WTC11 (cell line): Measurements from ENCODE around the gene SLC25A48. TPM values are rescaled to one million over a fixed set of nuclear protein-coding genes. Genes with fewer than 3 reads are reported as not detected.

ENCODE experiments used
- ATAC-seq: fragments of 200-7000 bp; cut with Tn5 transposase; 2 replicates; pipeline ENCODE4 v1.10.0; 2021; ENCODE audit warnings: mild to moderate bottlenecking, moderate library complexity
- CTCF ChIA-PET: fragments of 300-600 bp; sonication (Branson Sonifier 250); formaldehyde crosslinking; loops from one replicate; lab custom pipeline; 2021; ENCODE audit warnings: antibody characterized with exemption; lab: Charles Lee
- POLR2A ChIA-PET: fragments of 350-600 bp; sonication (Branson Sonifier 250); formaldehyde crosslinking; loops from one replicate; lab custom pipeline; 2021; ENCODE audit warnings: antibody characterized with exemption; lab: Charles Lee
- DNase-seq: peaks from one replicate; pipeline ENCODE4 v3.0.0; 2021; ENCODE audit warnings: low spot score
- H3K27ac Mint-ChIP-seq: 2 replicates; pipeline ENCODE4 v1.8.0; 2021; ENCODE audit warnings: mixed read lengths
- H3K27me3 Mint-ChIP-seq: 2 replicates; pipeline ENCODE4 v1.8.0; 2021; ENCODE audit warnings: low read depth, mild to moderate bottlenecking, moderate library complexity, mixed read lengths
- H3K36me3 Mint-ChIP-seq: 2 replicates; pipeline ENCODE4 v1.8.0; 2021; ENCODE audit warnings: mixed read lengths
- H3K4me1 Mint-ChIP-seq: 2 replicates; pipeline ENCODE4 v1.8.0; 2022; ENCODE audit warnings: mixed read lengths
- H3K4me3 Mint-ChIP-seq: 2 replicates; pipeline ENCODE4 v1.8.0; 2021; ENCODE audit warnings: mild to moderate bottlenecking, moderate library complexity, mixed read lengths
- H3K9me3 Mint-ChIP-seq: 2 replicates; pipeline ENCODE4 v1.8.0; 2021; ENCODE audit warnings: mixed read lengths
- CREB1 ChIP-seq: sonication (generic); formaldehyde crosslinking; IDR thresholded peaks from 2 replicates; pipeline ENCODE4 v1.8.0; 2023; ENCODE audit warnings: mild to moderate bottlenecking, missing genetic modification reagents
- CREM ChIP-seq: sonication (generic); formaldehyde crosslinking; IDR thresholded peaks from 2 replicates; pipeline ENCODE4 v1.8.1; 2022; ENCODE audit warnings: mild to moderate bottlenecking, missing genetic modification reagents, moderate library complexity
- E2F4 ChIP-seq: sonication (generic); formaldehyde crosslinking; IDR thresholded peaks from 2 replicates; pipeline ENCODE4 v1.8.1; 2022; ENCODE audit warnings: low read depth, mild to moderate bottlenecking, moderate library complexity, missing genetic modification reagents, borderline replicate concordance
- ELF4 ChIP-seq: sonication (generic); formaldehyde crosslinking; IDR thresholded peaks from 2 replicates; pipeline ENCODE4 v1.8.1; 2022; ENCODE audit warnings: low read depth, mild to moderate bottlenecking, moderate library complexity, missing genetic modification reagents
- EMX1 ChIP-seq: fragments of 250-450 bp; sonication (Bioruptor Pico); IDR thresholded peaks from 2 replicates; pipeline ENCODE4 v1.8.0; 2021; ENCODE audit warnings: mild to moderate bottlenecking
- ESRRA ChIP-seq: sonication (generic); formaldehyde crosslinking; IDR thresholded peaks from 2 replicates; pipeline ENCODE4 v1.8.1; 2022; ENCODE audit warnings: mild to moderate bottlenecking, missing genetic modification reagents, borderline replicate concordance
- FOXP1 ChIP-seq: sonication (generic); formaldehyde crosslinking; IDR thresholded peaks from 2 replicates; pipeline ENCODE4 v1.8.0; 2022; ENCODE audit warnings: missing genetic modification reagents, mild to moderate bottlenecking, moderate library complexity, borderline replicate concordance
- KAT7 ChIP-seq: sonication (generic); formaldehyde crosslinking; IDR thresholded peaks from 2 replicates; pipeline ENCODE4 v1.8.1; 2023; ENCODE audit warnings: missing genetic modification reagents, mild to moderate bottlenecking, borderline replicate concordance
- MYBL2 ChIP-seq: sonication (generic); formaldehyde crosslinking; IDR thresholded peaks from 2 replicates; pipeline ENCODE4 v1.8.1; 2023; ENCODE audit warnings: mild to moderate bottlenecking, moderate library complexity, missing genetic modification reagents
- SMAD4 ChIP-seq: sonication (generic); formaldehyde crosslinking; IDR thresholded peaks from 2 replicates; pipeline ENCODE4 v1.8.0; 2022; ENCODE audit warnings: mild to moderate bottlenecking, missing genetic modification reagents
- SP1 ChIP-seq: sonication (generic); formaldehyde crosslinking; conservative IDR thresholded peaks from 2 replicates; pipeline ENCODE4 v1.8.1; 2022; ENCODE audit warnings: missing genetic modification reagents
- TP53 ChIP-seq: sonication (generic); formaldehyde crosslinking; IDR thresholded peaks from 2 replicates; pipeline ENCODE4 v1.8.1; 2023; ENCODE audit warnings: mild to moderate bottlenecking, missing genetic modification reagents
- ZNF121 ChIP-seq: sonication (generic); formaldehyde crosslinking; IDR thresholded peaks from 2 replicates; pipeline ENCODE4 v1.8.0; 2023; ENCODE audit warnings: missing genetic modification reagents
- ZNF219 ChIP-seq: sonication (generic); formaldehyde crosslinking; IDR thresholded peaks from 2 replicates; pipeline ENCODE4 v1.8.0; 2023; ENCODE audit warnings: missing genetic modification reagents, mild to moderate bottlenecking, borderline replicate concordance
- ZNF232 ChIP-seq: sonication (generic); formaldehyde crosslinking; IDR thresholded peaks from 2 replicates; pipeline ENCODE4 v1.8.0; 2022; ENCODE audit warnings: mild to moderate bottlenecking, missing genetic modification reagents
- ZNF317 ChIP-seq: sonication (generic); formaldehyde crosslinking; IDR thresholded peaks from 2 replicates; pipeline ENCODE4 v1.8.1; 2023; ENCODE audit warnings: low read depth, mild to moderate bottlenecking, moderate library complexity, missing genetic modification reagents, borderline replicate concordance
- ZNF416 ChIP-seq: fragments of 250-450 bp; sonication (Bioruptor Pico); IDR thresholded peaks from 2 replicates; pipeline ENCODE4 v1.9.0; 2021; ENCODE audit warnings: mild to moderate bottlenecking, inconsistent platforms
- total RNA-seq: library from RNA; stranded (reverse); gene quantifications from 3 replicates; pipeline ENCODE4 v1.2.3, GENCODE V29; 2021
- TF ChIP-seq, protein P1 (sequence below): fragments of 200-600 bp; IDR thresholded peaks from 2 replicates; pipeline ENCODE4 v1.8.0; 2022; ENCODE audit warnings: antibody characterized with exemption
- TF ChIP-seq, protein P2 (sequence below): sonication (generic); formaldehyde crosslinking; IDR thresholded peaks from 2 replicates; pipeline ENCODE4 v1.8.1; 2023; ENCODE audit warnings: mild to moderate bottlenecking, missing genetic modification reagents
- TF ChIP-seq, protein P3 (sequence below): sonication (generic); formaldehyde crosslinking; IDR thresholded peaks from 2 replicates; pipeline ENCODE4 v1.8.1; 2023; ENCODE audit warnings: mild to moderate bottlenecking, missing genetic modification reagents
- TF ChIP-seq, protein P4 (sequence below): sonication (generic); formaldehyde crosslinking; IDR thresholded peaks from 2 replicates; pipeline ENCODE4 v1.8.0; 2022; ENCODE audit warnings: mild to moderate bottlenecking, missing genetic modification reagents
- TF ChIP-seq, protein P5 (sequence below): sonication (generic); formaldehyde crosslinking; IDR thresholded peaks from 2 replicates; pipeline ENCODE4 v1.8.1; 2022; ENCODE audit warnings: low read depth, missing genetic modification reagents, borderline replicate concordance

Gene SLC25A48
- total RNA-seq, 1 experiment from 2014 or later = 1.1 TPM

DNA sequence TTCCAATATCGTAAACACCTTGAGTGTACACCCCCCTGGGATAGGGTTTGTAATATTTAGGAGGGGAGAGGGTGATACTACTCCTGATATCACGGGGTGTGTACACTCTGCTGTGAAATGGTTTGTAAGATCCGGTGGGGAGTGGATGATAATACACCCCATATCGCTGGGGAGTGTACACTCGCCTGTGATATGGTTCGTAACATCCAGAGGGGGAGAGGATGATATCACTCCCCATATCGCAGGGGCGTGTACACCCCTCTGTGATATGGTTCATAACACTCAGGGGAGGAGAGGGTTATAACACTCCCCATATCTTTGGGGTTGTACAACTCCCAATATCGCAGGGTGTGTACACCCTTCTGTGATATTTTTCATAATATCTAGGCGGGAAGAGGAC lies 33.8 kb upstream of the SLC25A48 start (continued):
- TF ChIP-seq, protein P1, sequence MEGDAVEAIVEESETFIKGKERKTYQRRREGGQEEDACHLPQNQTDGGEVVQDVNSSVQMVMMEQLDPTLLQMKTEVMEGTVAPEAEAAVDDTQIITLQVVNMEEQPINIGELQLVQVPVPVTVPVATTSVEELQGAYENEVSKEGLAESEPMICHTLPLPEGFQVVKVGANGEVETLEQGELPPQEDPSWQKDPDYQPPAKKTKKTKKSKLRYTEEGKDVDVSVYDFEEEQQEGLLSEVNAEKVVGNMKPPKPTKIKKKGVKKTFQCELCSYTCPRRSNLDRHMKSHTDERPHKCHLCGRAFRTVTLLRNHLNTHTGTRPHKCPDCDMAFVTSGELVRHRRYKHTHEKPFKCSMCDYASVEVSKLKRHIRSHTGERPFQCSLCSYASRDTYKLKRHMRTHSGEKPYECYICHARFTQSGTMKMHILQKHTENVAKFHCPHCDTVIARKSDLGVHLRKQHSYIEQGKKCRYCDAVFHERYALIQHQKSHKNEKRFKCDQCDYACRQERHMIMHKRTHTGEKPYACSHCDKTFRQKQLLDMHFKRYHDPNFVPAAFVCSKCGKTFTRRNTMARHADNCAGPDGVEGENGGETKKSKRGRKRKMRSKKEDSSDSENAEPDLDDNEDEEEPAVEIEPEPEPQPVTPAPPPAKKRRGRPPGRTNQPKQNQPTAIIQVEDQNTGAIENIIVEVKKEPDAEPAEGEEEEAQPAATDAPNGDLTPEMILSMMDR = no peak
- TF ChIP-seq, protein P2, sequence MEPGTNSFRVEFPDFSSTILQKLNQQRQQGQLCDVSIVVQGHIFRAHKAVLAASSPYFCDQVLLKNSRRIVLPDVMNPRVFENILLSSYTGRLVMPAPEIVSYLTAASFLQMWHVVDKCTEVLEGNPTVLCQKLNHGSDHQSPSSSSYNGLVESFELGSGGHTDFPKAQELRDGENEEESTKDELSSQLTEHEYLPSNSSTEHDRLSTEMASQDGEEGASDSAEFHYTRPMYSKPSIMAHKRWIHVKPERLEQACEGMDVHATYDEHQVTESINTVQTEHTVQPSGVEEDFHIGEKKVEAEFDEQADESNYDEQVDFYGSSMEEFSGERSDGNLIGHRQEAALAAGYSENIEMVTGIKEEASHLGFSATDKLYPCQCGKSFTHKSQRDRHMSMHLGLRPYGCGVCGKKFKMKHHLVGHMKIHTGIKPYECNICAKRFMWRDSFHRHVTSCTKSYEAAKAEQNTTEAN = no peak
- TF ChIP-seq MYBL2 (CRISPR knock-in tag) = no peak
- no peak for TF ChIP-seq ESRRA (CRISPR knock-in tag)
- TF ChIP-seq, all 79 proteins: peak for 0

- H3K27ac Mint-ChIP-seq = peak overlapping the region; percentile 60; the same call in 1 of the 2 replicates
- POLR2A ChIA-PET = interaction anchor here (1.4 kb wide), 1 partner anchor 11 kb away, joined by 4 read pairs; no protein-coding TSS in a partner anchor
- no peak overlapping the region for H3K4me3 Mint-ChIP-seq
- TF ChIP-seq KAT7 (CRISPR knock-in tag) (no peak), ZNF232 (CRISPR knock-in tag) (no peak), CREM (no peak), SMAD4 (CRISPR knock-in tag) (no peak), ZNF219 (CRISPR knock-in tag) (no peak), ZNF416 (no peak), ZNF121 (CRISPR knock-in tag) (no peak), EMX1 (no peak), ELF4 (CRISPR knock-in tag) (no peak), ZNF317 (no peak), CREB1 (CRISPR knock-in tag) (no peak), SP1 (CRISPR knock-in tag) (no peak), TP53 (no peak), FOXP1 (CRISPR knock-in tag) (no peak), E2F4 (CRISPR knock-in tag) (no peak)
- TF ChIP-seq, protein P3, sequence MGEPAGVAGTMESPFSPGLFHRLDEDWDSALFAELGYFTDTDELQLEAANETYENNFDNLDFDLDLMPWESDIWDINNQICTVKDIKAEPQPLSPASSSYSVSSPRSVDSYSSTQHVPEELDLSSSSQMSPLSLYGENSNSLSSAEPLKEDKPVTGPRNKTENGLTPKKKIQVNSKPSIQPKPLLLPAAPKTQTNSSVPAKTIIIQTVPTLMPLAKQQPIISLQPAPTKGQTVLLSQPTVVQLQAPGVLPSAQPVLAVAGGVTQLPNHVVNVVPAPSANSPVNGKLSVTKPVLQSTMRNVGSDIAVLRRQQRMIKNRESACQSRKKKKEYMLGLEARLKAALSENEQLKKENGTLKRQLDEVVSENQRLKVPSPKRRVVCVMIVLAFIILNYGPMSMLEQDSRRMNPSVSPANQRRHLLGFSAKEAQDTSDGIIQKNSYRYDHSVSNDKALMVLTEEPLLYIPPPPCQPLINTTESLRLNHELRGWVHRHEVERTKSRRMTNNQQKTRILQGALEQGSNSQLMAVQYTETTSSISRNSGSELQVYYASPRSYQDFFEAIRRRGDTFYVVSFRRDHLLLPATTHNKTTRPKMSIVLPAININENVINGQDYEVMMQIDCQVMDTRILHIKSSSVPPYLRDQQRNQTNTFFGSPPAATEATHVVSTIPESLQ (CRISPR knock-in tag) = no peak
- TF ChIP-seq, protein P4, sequence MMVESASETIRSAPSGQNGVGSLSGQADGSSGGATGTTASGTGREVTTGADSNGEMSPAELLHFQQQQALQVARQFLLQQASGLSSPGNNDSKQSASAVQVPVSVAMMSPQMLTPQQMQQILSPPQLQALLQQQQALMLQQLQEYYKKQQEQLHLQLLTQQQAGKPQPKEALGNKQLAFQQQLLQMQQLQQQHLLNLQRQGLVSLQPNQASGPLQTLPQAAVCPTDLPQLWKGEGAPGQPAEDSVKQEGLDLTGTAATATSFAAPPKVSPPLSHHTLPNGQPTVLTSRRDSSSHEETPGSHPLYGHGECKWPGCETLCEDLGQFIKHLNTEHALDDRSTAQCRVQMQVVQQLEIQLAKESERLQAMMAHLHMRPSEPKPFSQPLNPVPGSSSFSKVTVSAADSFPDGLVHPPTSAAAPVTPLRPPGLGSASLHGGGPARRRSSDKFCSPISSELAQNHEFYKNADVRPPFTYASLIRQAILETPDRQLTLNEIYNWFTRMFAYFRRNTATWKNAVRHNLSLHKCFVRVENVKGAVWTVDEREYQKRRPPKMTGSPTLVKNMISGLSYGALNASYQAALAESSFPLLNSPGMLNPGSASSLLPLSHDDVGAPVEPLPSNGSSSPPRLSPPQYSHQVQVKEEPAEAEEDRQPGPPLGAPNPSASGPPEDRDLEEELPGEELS (CRISPR knock-in tag) = no peak
- TF ChIP-seq, protein P5, sequence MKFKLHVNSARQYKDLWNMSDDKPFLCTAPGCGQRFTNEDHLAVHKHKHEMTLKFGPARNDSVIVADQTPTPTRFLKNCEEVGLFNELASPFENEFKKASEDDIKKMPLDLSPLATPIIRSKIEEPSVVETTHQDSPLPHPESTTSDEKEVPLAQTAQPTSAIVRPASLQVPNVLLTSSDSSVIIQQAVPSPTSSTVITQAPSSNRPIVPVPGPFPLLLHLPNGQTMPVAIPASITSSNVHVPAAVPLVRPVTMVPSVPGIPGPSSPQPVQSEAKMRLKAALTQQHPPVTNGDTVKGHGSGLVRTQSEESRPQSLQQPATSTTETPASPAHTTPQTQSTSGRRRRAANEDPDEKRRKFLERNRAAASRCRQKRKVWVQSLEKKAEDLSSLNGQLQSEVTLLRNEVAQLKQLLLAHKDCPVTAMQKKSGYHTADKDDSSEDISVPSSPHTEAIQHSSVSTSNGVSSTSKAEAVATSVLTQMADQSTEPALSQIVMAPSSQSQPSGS (CRISPR knock-in tag) = no peak
- TF ChIP-seq, all 79 proteins: peak for 0
- H3K36me3 Mint-ChIP-seq = no peaks in the 10 kb centered on the region
- peaks cover 11% of the 10 kb centered on the region for H3K4me1 Mint-ChIP-seq
- peaks cover 14% of the 10 kb centered on the region for H3K9me3 Mint-ChIP-seq
- ATAC-seq (no peak; the same call in 1 of the 2 replicates), DNase-seq (no peak)
- peaks cover 7% of the 10 kb centered on the region; the same call in 1 of the 2 replicates for H3K27me3 Mint-ChIP-seq
- CTCF ChIA-PET = no interaction called here
These were observed 24.1 kb upstream of the SLC25A48 start for GRCh38 chr5:135810188-135810943.
